Adrenal gland (tissue), 12 donors: Measurements from ENCODE around the gene PXYLP1. TPM values are rescaled to one million over a fixed set of nuclear protein-coding genes. Genes with fewer than 3 reads are reported as not detected.

Source experiments
- DNase-seq, 7 donors: peaks; one replicate each; pipeline ENCODE4 v3.0.0-alpha.2; 2019 to 2020
- H3K27ac ChIP-seq, 5 donors: fragments of 200-600 bp; sonication (generic) in 4 of 5; 1 replicate in 3 of 5; 2 replicates in 2 of 5; pipeline versions ENCODE4 v1.5.1 to v1.8.0; 2016 to 2020; ENCODE audit warnings: mild to moderate bottlenecking in 1 of 5
- H3K27me3 ChIP-seq: fragments of 200-600 bp; 2 replicates; pipeline ENCODE4 v1.8.0; 2021
- H3K36me3 ChIP-seq, 2 donors: fragments of 200-600 bp; replicated peaks in 1 of 2; 1 replicate in 1 of 2; 2 replicates in 1 of 2; pipeline versions ENCODE4 v1.5.1 to v1.8.0; 2018 to 2022
- H3K4me1 ChIP-seq, 2 donors: fragments of 200-600 bp; replicated peaks in 1 of 2; 1 replicate in 1 of 2; 2 replicates in 1 of 2; pipeline versions ENCODE4 v1.5.1 to v1.8.0; 2018 to 2021
- H3K4me3 ChIP-seq, 4 donors: fragments of 200-600 bp; sonication (generic) in 3 of 4; one replicate each; pipeline ENCODE4 v1.5.1; 2016 to 2018
- H3K9me3 ChIP-seq, 3 donors: fragments of 200-600 bp; sonication (generic) in 1 of 3; replicated peaks in 1 of 3; 1 replicate in 2 of 3; 2 replicates in 1 of 3; pipeline versions ENCODE4 v1.5.1 to v1.8.0; 2016 to 2021
- POLR2A ChIP-seq, 2 donors: fragments of 450-650 bp; IDR thresholded peaks; one replicate each; pipeline ENCODE4 v1.6.1; 2017; ENCODE audit warnings: antibody characterized with exemption in 2 of 2, mild to moderate bottlenecking in 2 of 2, moderate library complexity in 1 of 2
- WGBS, 4 donors: extraction: QIAGEN DNeasy Blood & Tissue Kit in 2 of 4; methylation state at CpG; one replicate each; pipeline versions ENCODE4 v1.1.5 to v1.1.7; 2013 to 2017; 5-methylcytosine and 5-hydroxymethylcytosine counted together
- intact Hi-C, 2 donors: fragments of 100-400 bp; cut with DNase I; formaldehyde crosslinking; loops; one replicate each; pipeline versions ENCODE4 v1.14.1 to v1.15.0; 2022 to 2023
- polyA plus RNA-seq, 3 donors: library from polyadenylated mRNA; stranded (reverse); fragments of 200-250 nt in 2 of 3; fragments of 350-450 nt in 1 of 3; fragmentation: Illumina TruSeq in 1 of 3; extraction: RNeasy Lipid Tissue Mini Kit (QIAGEN cat#74804) in 1 of 3; gene quantifications; one replicate each; pipeline ENCODE4 v1.2.3, GENCODE V29; 2013 to 2014
- total RNA-seq, 9 donors: library from RNA; depleted of rRNA in 4 of 9; stranded (reverse); fragments of >200 nt in 4 of 9; fragments of 120-200 nt in 1 of 9; fragmentation: NEBNext Ultra II Directional in 1 of 9; extraction: Animal tissue kit (Norgen Biotek cat#: 25700) in 1 of 9; gene quantifications; one replicate each; pipeline versions ENCODE4 v1.1.0 to v1.2.4, GENCODE V29; 2013 to 2023
- TF ChIP-seq, protein P1 (sequence below), 6 experiments: fragments of 450-650 bp in 4 of 6; fragments of 200-600 bp in 2 of 6; sonication (generic) in 1 of 6; IDR thresholded peaks; 1 replicate in 5 of 6; 2 replicates in 1 of 6; pipeline versions ENCODE4 v1.5.1 to v1.8.0; 2016 to 2021; ENCODE audit warnings: antibody characterized with exemption in 6 of 6, mild to moderate bottlenecking in 2 of 6, moderate library complexity in 1 of 6
- donor health status: healthy with polysubstance abuse.
- donor health status: Bipolar disorder and iron deficiency.
- donor health status: DM: yes; HTN: yes; CAD: no.
- donor health status: DM: no; HTN: no; CAD: no.
- donor health status: DM: no; HTN: no; CAD: no.
- donor health status: DM: yes; HTN: yes; CAD: no.

Gene PXYLP1
- total and polyA plus RNA-seq, 12 donors, result 5.5 to 22.7 (median 8.1) TPM

DNA sequence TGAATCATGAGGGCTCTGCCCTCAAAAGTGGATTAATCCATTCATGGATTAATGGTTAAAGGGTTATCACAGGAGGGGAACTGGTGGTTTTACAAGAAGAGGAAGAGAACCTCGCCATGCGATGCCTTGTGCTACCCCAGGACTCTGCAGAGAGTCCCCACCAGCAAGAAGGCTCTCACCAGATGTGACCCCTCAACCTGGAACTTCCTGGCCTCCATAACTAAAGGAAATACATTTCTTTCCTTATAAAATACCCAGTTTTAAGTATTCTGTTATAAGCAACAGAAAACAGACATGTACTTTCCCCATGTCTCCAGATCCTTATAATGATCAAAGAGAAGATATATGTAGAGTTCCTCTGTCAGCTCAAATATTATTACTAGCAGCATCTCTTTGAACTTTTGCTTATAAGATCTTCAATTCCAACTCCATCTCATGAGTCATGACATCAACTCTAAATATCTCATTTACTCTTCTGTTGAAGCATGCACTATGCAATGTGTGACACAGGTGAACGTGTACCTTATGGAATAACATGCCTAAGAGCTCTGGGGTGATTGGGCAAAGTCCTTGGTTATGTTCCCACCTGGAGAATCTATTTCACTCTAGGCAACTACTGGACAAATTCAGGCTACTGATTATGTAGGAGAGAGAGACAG lies 99.2 kb downstream of the PXYLP1 start:
- 81 to 96% (median 87%) methylated on average over 3 of the region's 3 CpGs for WGBS, 4 donors
- intact Hi-C loops, result no loop called here
- H3K36me3 ChIP-seq, result no peaks in the 10 kb centered on the region

GRCh38 chr3:141331377-141332318 lies 100.0 kb downstream of the PXYLP1 start:
- Histone ChIP-seq H3K4me3 (no peak overlapping the region), H3K36me3 (no peaks in the 10 kb centered on the region), H3K4me1 (peaks cover 5 to 10% of the 10 kb centered on the region in 2 donors), H3K27me3 (no peaks in the 10 kb centered on the region), H3K9me3 (no peaks in the 10 kb centered on the region), H3K27ac (peak overlapping the region; percentile 19 to 88 (median 69))
- peak; percentile 77 to 95 (median 91) for DNase-seq
- TF ChIP-seq POLR2A (IDR thresholded peaks at IDR 0.05), result peak in 1 of 2 donors; percentile 50
- TF ChIP-seq, protein P1, sequence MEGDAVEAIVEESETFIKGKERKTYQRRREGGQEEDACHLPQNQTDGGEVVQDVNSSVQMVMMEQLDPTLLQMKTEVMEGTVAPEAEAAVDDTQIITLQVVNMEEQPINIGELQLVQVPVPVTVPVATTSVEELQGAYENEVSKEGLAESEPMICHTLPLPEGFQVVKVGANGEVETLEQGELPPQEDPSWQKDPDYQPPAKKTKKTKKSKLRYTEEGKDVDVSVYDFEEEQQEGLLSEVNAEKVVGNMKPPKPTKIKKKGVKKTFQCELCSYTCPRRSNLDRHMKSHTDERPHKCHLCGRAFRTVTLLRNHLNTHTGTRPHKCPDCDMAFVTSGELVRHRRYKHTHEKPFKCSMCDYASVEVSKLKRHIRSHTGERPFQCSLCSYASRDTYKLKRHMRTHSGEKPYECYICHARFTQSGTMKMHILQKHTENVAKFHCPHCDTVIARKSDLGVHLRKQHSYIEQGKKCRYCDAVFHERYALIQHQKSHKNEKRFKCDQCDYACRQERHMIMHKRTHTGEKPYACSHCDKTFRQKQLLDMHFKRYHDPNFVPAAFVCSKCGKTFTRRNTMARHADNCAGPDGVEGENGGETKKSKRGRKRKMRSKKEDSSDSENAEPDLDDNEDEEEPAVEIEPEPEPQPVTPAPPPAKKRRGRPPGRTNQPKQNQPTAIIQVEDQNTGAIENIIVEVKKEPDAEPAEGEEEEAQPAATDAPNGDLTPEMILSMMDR (IDR thresholded peaks at IDR 0.05), result no peak
- WGBS, 4 donors, result 30 to 40% (median 34%) methylated on average over 9 of the region's 9 CpGs
- intact Hi-C loops, result no loop called here

More for the DNA sequence above, 99.2 kb downstream of the PXYLP1 start:
- Histone ChIP-seq H3K4me1 (peaks cover 5 to 10% of the 10 kb centered on the region in 2 donors), H3K9me3 (no peaks in the 10 kb centered on the region), H3K27me3 (no peaks in the 10 kb centered on the region), H3K27ac (peak overlapping the region in 4 of 5 donors; percentile 1 to 88 (median 73)), H3K4me3 (no peak overlapping the region)
- TF ChIP-seq, protein P1 (IDR thresholded peaks at IDR 0.05), result no peak
- no peak for TF ChIP-seq POLR2A (IDR thresholded peaks at IDR 0.05)
- no peak for DNase-seq

GRCh38 chr3:141332416-141332815 lies 100.8 kb downstream of the PXYLP1 start:
- no peaks in the 10 kb centered on the region for H3K27me3 ChIP-seq
- peak overlapping the region; percentile 19 to 88 (median 69) for H3K27ac ChIP-seq
- intact Hi-C loops, result no loop called here
- H3K36me3 ChIP-seq, result no peaks in the 10 kb centered on the region
- H3K4me1 ChIP-seq, result peaks cover 5 to 10% of the 10 kb centered on the region in 2 donors
- DNase-seq, result no peak
- H3K9me3 ChIP-seq, result no peaks in the 10 kb centered on the region
- TF ChIP-seq, protein P1 (IDR thresholded peaks at IDR 0.05), result no peak
- TF ChIP-seq POLR2A (IDR thresholded peaks at IDR 0.05), result no peak
- H3K4me3 ChIP-seq, result no peak overlapping the region
- WGBS, 4 donors, result 83 to 92% (median 89%) methylated on average over 5 of the region's 5 CpGs
